Upper lobe of left lung (tissue), 4 donors: ENCODE data around the gene PAK6.

ENCODE experiments used
- EP300 ChIP-seq, 4 donors: sonication (generic); formaldehyde crosslinking; IDR thresholded peaks; one replicate each; pipeline ENCODE4 v1.5.1; 2017; ENCODE audit warnings: antibody characterized with exemption in 4 of 4, control low read depth in 2 of 4
- POLR2A ChIP-seq, 4 donors: fragments of 450-650 bp; IDR thresholded peaks; one replicate each; pipeline ENCODE4 v1.5.1; 2016 to 2017; ENCODE audit warnings: antibody characterized with exemption in 4 of 4, mild to moderate bottlenecking in 2 of 4
- POLR2AphosphoS5 ChIP-seq, 2 donors: sonication (generic); formaldehyde crosslinking; IDR thresholded peaks; one replicate each; pipeline ENCODE4 v1.5.1; 2017; ENCODE audit warnings: antibody characterized with exemption in 2 of 2
- TF ChIP-seq, protein P1 (sequence below), 6 experiments: fragments of 450-650 bp in 4 of 6; fragments of 200-600 bp in 2 of 6; sonication (generic) in 2 of 6; IDR thresholded peaks; one replicate each; pipeline ENCODE4 v1.5.1; 2016 to 2019; ENCODE audit warnings: antibody characterized with exemption in 6 of 6

DNA sequence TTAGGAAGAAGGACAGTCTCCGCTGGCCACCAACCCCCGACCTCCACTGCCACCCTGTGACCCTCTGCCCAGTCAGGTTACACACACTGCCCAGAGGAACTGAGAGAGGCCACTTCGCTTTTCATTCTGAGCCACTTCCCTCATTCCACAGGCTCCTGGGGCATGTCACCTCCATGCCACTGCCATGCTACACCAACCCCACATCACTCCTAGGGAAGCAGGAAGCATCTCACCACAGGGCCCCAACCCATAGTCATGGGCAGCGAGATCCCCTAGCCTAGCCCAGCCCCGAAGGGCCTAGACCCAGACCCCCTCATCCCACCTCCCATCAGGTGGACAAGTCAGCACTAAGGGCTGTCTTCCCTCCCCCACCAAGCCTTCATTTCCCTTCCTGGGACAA lies 67.5 kb downstream of the PAK6 start:
- TF ChIP-seq POLR2A (IDR thresholded peaks at IDR 0.05) (no peak), EP300 (IDR thresholded peaks at IDR 0.05) (no peak), POLR2AphosphoS5 (IDR thresholded peaks at IDR 0.05) (no peak)
- TF ChIP-seq, protein P1, sequence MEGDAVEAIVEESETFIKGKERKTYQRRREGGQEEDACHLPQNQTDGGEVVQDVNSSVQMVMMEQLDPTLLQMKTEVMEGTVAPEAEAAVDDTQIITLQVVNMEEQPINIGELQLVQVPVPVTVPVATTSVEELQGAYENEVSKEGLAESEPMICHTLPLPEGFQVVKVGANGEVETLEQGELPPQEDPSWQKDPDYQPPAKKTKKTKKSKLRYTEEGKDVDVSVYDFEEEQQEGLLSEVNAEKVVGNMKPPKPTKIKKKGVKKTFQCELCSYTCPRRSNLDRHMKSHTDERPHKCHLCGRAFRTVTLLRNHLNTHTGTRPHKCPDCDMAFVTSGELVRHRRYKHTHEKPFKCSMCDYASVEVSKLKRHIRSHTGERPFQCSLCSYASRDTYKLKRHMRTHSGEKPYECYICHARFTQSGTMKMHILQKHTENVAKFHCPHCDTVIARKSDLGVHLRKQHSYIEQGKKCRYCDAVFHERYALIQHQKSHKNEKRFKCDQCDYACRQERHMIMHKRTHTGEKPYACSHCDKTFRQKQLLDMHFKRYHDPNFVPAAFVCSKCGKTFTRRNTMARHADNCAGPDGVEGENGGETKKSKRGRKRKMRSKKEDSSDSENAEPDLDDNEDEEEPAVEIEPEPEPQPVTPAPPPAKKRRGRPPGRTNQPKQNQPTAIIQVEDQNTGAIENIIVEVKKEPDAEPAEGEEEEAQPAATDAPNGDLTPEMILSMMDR (IDR thresholded peaks at IDR 0.05) = no peak
